GM12892 (cell line): ENCODE results near the gene MNDA.

Source experiments
- POLR2A ChIP-seq: IDR thresholded peaks from 2 replicates; pipeline ENCODE4 v1.6.1; 2011; ENCODE audit warnings: low read depth, low read length, control low read depth
- POLR2AphosphoS5 ChIP-seq: IDR thresholded peaks from 2 replicates; pipeline ENCODE4 v1.6.1; 2011; ENCODE audit warnings: low read depth, low read length, control low read depth
- TAF1 ChIP-seq: IDR thresholded peaks from 2 replicates; pipeline ENCODE4 v1.6.1; 2011; ENCODE audit warnings: low read depth, mild to moderate bottlenecking, control low read depth, low read length, borderline replicate concordance

DNA sequence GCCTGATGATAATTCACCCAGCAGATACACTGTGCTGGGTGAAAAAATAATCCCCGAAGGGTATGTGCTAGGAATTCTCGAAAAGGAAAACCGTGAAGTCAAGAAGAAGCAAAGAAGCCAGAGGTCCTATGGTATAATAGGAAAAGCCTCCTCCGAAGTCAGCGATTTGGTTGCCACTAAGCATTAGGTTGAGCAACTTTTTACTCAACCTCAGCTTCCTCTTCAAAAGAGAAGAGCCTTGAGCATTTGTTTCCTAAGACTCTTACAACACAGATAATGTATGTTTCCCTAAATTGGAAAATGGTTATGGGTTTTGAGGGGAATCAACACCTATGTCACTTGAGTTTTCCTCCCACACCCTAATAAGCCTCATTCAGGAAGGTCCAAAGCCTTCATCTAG is 21.3 kb upstream of the MNDA start:
- TF ChIP-seq POLR2A, result no peak
- no peak for TF ChIP-seq POLR2AphosphoS5
- no peak for TF ChIP-seq TAF1
